Skeletal muscle satellite cell (primary cell): ENCODE results near the gene B3GNT8.

Experiments used
- H3K27me3 ChIP-seq: 2 replicates; pipeline ENCODE4 v1.7.0; 2013; ENCODE audit warnings: low read length; ENCODE audit not compliant: control insufficient read depth, insufficient read depth
- H3K36me3 ChIP-seq: 2 replicates; pipeline ENCODE4 v1.7.0; 2013; ENCODE audit warnings: mild to moderate bottlenecking, control low read depth, low read length; ENCODE audit not compliant: insufficient read depth
- H3K4me1 ChIP-seq: 2 replicates; pipeline ENCODE4 v1.7.0; 2013; ENCODE audit warnings: low read length; ENCODE audit not compliant: control insufficient read depth, insufficient read depth
- H3K4me2 ChIP-seq: 2 replicates; pipeline ENCODE4 v1.7.0; 2013; ENCODE audit warnings: mild to moderate bottlenecking, low read length
- H3K4me3 ChIP-seq: 2 replicates; pipeline ENCODE4 v1.7.0; 2013; ENCODE audit warnings: low read length
- H3K9ac ChIP-seq: 2 replicates; pipeline ENCODE4 v1.7.0; 2013; ENCODE audit warnings: mild to moderate bottlenecking, low read depth, low read length, moderate library complexity
- H3K9me3 ChIP-seq: replicated peaks from 2 replicates; pipeline ENCODE4 v1.7.0; 2013; ENCODE audit warnings: mild to moderate bottlenecking, control low read depth, low read length

B3GNT8 gene

DNA sequence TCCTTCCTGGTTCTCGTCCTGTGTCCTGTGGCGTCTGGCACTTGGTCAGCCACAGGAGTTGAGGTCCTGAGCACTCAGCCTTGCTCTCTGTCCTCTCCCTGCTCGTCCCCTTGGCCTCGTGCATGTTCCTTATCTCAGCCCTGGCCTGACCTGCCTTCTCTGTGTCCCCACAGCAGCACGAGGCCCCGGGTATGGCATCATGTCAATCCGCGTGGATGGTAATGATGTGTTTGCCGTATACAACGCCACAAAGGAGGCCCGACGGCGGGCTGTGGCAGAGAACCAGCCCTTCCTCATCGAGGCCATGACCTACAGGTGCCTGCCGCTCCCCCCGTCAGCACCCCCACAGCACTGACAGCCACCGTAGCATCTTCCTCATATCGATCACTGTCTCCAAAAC is 4.7 kb downstream of the B3GNT8 start:
- no peak overlapping the region for H3K4me2 ChIP-seq
- no peak overlapping the region for H3K4me3 ChIP-seq
- peaks cover 1% of the 10 kb centered on the region for H3K4me1 ChIP-seq
- H3K9me3 ChIP-seq: no peaks in the 10 kb centered on the region
- H3K36me3 ChIP-seq: peaks cover 19% of the 10 kb centered on the region
- no peak overlapping the region for H3K9ac ChIP-seq
- no peaks in the 10 kb centered on the region for H3K27me3 ChIP-seq

DNA sequence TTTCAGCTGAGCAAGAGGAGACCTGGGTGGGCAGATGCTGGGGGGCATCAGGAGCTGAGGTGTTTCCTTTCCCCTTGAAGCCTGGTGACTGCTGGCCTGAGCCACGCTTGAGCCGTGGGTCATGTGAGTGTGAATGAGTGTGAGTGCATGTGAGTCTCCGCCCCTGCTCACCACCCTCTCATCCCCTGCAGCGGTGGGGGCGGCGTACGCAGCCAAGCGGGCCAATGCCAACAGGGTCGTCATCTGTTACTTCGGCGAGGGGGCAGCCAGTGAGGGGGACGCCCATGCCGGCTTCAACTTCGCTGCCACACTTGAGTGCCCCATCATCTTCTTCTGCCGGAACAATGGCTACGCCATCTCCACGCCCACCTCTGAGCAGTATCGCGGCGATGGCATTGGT is 5.2 kb downstream of the B3GNT8 start:
- Histone ChIP-seq H3K4me1 (no peaks in the 10 kb centered on the region), H3K4me2 (no peak overlapping the region), H3K36me3 (peaks cover 19% of the 10 kb centered on the region), H3K27me3 (no peaks in the 10 kb centered on the region), H3K9ac (no peak overlapping the region), H3K9me3 (no peaks in the 10 kb centered on the region), H3K4me3 (no peak overlapping the region)

DNA sequence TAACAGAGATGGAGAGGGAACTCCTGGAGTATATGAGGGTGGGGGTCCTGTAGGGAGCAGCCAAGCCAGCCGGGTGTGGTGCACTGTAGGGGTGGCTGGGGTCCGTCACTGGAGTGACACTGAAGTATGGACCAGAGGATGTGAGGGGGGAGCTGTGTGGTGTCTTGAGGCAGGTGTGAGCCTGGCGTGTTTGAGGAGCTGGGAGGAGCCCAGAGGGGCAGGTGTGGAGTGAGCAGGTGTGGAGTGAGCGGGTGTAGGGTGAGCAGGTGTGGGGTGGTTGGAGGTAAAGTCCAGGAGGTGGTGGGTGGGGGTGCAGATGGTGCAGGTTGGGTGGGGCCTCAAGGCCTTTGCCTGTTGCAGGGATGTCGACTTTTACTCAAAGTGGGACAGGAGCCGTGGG is 5.9 kb downstream of the B3GNT8 start:
- Histone ChIP-seq H3K36me3 (peaks cover 19% of the 10 kb centered on the region), H3K9me3 (no peaks in the 10 kb centered on the region), H3K9ac (no peak overlapping the region), H3K4me2 (no peak overlapping the region), H3K4me3 (no peak overlapping the region), H3K27me3 (no peaks in the 10 kb centered on the region), H3K4me1 (no peaks in the 10 kb centered on the region)

DNA sequence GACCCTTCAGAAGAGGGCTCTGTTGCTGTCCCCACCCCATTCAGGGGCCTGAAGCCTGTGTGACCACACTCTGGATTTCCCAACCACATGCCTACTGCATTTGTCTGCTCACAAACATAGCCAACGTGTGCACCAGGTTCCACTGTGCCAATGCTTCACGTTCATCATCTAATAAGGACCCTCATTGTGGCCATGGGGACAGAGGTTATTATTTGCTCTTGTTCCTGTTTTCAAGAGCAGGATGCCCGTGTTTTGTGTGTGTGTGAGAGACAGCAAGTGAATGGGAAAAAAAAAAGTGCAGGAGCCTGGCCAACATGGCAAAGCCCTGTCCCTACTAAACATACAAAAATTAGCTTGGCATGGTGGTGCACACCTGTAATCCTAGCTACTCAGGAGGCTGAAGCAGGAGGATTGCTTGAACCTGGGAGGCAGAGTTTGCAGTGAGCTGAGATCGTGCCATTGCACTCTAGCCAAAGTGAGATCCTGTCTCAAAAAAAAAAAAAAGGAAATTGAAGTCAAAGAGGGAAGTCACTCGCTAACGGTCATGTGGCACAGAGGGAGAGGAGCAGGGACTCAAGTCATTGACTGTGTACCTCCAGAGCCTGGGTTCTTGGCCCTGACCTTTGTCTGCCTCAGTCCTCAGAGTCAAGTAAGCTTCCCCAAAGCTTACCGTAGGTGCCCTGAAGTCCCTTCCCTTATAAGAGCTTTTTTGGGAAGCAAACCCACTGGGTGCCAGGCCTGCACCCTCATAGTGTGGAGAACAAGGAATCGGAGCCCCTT is 6.9 kb downstream of the B3GNT8 start:
- Histone ChIP-seq H3K9me3 (no peaks in the 10 kb centered on the region), H3K4me3 (no peak overlapping the region), H3K36me3 (peaks cover 19% of the 10 kb centered on the region), H3K4me1 (peaks cover 1% of the 10 kb centered on the region), H3K9ac (no peak overlapping the region), H3K4me2 (no peak overlapping the region), H3K27me3 (no peaks in the 10 kb centered on the region)

DNA sequence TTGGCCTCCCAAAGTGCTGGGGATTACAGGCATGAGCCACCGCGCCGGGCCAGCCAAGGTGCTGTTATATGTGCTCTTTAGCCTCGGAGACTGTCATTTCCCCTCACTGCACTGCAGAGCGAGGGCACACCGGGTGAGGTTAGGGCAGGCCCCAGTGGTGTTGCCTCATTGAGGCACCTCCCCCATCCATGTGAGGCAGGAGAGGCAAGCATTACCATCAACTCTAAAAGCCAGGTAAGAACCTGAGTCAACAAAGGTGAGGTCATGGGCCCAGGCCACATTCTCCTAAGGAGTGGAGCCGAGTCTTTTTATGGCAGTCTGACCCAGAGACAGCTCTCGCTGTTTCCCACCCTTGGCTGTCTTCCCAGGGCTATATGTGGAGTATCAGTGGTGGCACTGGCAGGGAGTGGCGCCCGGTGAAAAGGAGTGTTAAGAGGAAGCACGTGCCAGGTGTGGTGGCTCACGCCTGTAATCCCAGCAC is 10.9 kb downstream of the B3GNT8 start:
- Histone ChIP-seq H3K4me1 (peaks cover 18% of the 10 kb centered on the region), H3K27me3 (no peaks in the 10 kb centered on the region)

DNA sequence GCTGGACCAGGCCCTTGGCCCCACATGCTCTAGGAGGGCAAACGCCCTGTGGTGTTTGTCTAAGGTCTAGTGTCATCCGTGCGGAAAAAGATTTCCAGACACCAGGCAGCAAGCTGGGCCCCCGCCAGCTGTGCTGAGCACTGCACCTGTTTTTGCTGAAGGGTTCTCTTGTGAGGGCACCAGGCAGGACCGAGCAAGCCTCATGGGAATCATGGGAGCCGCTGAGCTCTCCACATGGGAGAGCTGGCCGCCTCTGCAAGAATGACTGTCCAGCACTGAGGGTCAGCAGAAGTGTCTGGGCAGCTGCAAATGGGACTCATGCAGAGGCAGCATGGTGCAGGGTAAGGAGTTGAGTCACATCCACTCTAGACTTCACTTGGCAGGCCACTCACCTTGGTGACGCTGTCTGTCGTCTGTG is 12.0 kb downstream of the B3GNT8 start:
- no peak overlapping the region for H3K4me3 ChIP-seq
- H3K9me3 ChIP-seq: no peaks in the 10 kb centered on the region
- peaks cover 27% of the 10 kb centered on the region for H3K36me3 ChIP-seq
- H3K9ac ChIP-seq: no peak overlapping the region
- no peaks in the 10 kb centered on the region for H3K27me3 ChIP-seq
- peaks cover 18% of the 10 kb centered on the region for H3K4me1 ChIP-seq
- no peak overlapping the region for H3K4me2 ChIP-seq

More for the DNA sequence above, 10.9 kb downstream of the B3GNT8 start:
- no peaks in the 10 kb centered on the region for H3K9me3 ChIP-seq
- H3K9ac ChIP-seq: no peak overlapping the region
- H3K36me3 ChIP-seq: peaks cover 24% of the 10 kb centered on the region
- H3K4me3 ChIP-seq: no peak overlapping the region
- no peak overlapping the region for H3K4me2 ChIP-seq

DNA sequence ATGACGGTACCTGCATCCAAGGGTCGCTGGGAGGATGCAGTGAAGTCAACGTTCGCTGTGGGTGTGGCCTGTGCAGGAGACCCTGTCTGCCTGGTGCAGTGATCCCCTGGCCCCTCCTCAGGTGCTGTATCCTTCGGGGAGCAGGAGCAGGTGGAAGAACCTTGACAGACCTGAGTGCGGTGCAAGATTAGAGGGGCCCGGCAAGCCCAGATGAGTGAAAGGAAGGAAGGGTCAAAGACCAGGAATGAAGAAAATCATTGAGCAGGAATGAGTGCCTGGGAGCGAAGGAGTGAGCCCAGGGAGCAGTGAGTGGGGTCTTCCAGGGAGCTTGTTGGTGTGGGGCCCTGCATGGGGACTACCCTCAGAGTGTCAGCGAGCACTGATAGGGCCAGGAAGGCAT is 12.7 kb downstream of the B3GNT8 start:
- H3K4me3 ChIP-seq: no peak overlapping the region
- peaks cover 27% of the 10 kb centered on the region for H3K36me3 ChIP-seq
- H3K9ac ChIP-seq: no peak overlapping the region
- H3K27me3 ChIP-seq: no peaks in the 10 kb centered on the region
- H3K9me3 ChIP-seq: no peaks in the 10 kb centered on the region
- peaks cover 22% of the 10 kb centered on the region for H3K4me1 ChIP-seq
- H3K4me2 ChIP-seq: no peak overlapping the region

DNA sequence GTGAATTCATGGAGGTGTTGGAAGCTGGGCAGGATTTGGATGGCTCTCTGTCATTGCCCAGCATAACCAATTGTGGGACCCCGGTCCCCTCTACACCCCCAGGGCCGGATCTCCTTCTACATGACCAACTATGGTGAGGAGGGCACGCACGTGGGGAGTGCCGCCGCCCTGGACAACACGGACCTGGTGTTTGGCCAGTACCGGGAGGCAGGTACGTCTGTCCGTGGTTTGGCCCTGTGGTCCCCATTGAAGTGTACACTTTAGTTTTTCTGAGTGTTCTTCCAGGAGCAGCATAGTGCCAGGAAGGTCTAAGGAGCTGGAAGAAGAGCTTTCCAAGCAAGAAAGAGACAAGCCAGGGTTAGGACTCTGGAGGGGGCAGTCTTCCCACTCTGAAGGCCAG is 13.2 kb downstream of the B3GNT8 start:
- H3K36me3 ChIP-seq: peaks cover 23% of the 10 kb centered on the region

DNA sequence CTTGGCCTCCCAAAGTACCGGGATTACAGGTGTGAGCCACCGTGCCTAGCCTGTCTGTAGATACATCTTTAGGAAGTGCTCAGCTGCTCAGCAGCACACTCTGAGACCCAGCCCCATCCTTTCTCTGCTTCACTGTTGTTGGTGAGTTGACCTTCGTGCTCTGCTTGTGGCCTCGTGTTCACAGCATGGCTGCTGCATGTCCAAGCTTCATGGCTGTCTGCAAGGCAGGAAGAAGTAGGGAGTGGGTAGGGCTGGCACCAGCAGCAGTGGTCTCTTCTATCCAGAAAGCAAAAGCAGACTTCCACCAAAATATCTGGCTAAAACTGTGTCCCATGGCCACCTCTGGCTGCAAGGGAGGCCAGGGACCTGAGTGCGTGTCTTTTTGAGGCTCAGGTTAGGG is 14.2 kb downstream of the B3GNT8 start:
- Histone ChIP-seq H3K4me2 (no peak overlapping the region), H3K27me3 (no peaks in the 10 kb centered on the region), H3K36me3 (peaks cover 18% of the 10 kb centered on the region), H3K9ac (no peak overlapping the region), H3K4me1 (peaks cover 22% of the 10 kb centered on the region), H3K9me3 (no peaks in the 10 kb centered on the region), H3K4me3 (no peak overlapping the region)

More for the DNA sequence above, 13.2 kb downstream of the B3GNT8 start:
- H3K9ac ChIP-seq: no peak overlapping the region
- H3K27me3 ChIP-seq: no peaks in the 10 kb centered on the region
- no peaks in the 10 kb centered on the region for H3K9me3 ChIP-seq
- no peak overlapping the region for H3K4me3 ChIP-seq
- no peak overlapping the region for H3K4me2 ChIP-seq
- H3K4me1 ChIP-seq: peaks cover 22% of the 10 kb centered on the region

DNA sequence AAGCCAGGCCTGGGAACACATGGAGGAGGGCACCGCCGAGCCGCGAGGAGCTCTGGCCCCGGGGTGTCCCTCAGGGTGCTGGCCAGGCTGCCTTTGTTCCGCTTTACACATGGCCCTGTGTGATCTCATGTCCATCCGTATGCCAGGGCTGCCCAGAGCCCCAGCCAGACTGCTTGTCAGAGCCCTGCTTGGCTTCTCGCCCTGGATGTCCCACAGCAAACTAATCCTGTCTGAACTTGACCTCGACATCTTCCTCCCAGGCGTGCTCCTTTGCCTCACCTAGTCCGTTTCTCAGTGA is 15.3 kb downstream of the B3GNT8 start:
- no peak overlapping the region for H3K4me2 ChIP-seq
- H3K36me3 ChIP-seq: peaks cover 18% of the 10 kb centered on the region
- peaks cover 22% of the 10 kb centered on the region for H3K4me1 ChIP-seq
- H3K9me3 ChIP-seq: no peaks in the 10 kb centered on the region
- no peak overlapping the region for H3K9ac ChIP-seq
- no peak overlapping the region for H3K4me3 ChIP-seq
- no peaks in the 10 kb centered on the region for H3K27me3 ChIP-seq

DNA sequence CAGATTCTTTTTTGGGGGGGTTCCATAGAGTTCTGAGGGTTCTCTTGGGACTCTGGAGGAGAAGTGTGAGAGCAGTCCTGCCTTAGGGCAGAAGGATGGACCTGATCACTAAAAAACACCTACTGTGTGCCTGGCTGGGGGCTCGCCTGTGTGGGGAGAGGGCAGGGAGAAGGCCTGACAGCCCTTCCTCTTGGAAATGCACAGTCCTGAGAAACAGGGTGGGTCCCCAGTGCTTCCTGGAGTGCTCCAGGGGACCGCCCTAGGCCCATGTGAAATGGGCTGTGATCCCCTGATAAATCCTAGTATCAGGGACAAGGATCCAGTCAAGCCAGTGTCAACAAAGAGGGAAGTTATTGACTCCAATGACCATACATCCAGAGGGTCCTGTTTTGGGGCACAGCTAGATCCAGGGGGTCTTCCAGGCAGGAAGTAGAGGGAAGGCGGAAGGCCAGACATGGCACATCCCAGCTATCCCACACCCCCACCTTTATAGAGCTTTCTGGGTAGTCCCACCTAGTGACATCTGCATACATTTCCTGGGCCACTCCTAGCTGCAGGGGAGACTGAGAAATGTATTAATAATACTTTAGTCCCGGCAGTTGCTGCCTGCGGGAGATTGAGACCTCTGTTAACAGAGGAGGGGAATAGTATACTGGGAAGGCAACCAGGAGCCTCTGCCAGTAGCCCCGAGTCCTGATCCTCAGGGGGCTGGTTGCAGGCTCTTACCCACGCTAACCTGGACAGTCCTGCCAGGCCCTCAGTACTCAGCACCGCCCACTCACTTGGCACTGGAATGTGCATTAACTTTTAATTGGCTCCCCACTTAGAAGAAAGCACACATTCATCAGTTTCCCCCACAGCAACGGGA is 15.8 kb downstream of the B3GNT8 start:
- Histone ChIP-seq H3K9ac (no peak overlapping the region), H3K27me3 (no peaks in the 10 kb centered on the region), H3K36me3 (peaks cover 18% of the 10 kb centered on the region), H3K4me1 (peaks cover 22% of the 10 kb centered on the region), H3K4me3 (no peak overlapping the region), H3K9me3 (no peaks in the 10 kb centered on the region), H3K4me2 (no peak overlapping the region)
